B cell (primary cell): ENCODE measurements around the gene CTBP2. TPM values are rescaled to one million over a fixed set of nuclear protein-coding genes. Genes with fewer than 3 reads are reported as not detected.
A peak's percentile ranks its signal among the peaks of the same experiment; 100 is the strongest.

Experiments used
- ATAC-seq: fragments of 200-7000 bp; cut with Tn5 transposase; one replicate; pipeline ENCODE4 v1.10.0; 2021; ENCODE audit warnings: low read depth, mild to moderate bottlenecking, moderate number of reproducible peaks, moderate library complexity
- CTCF ChIA-PET: fragments of 350-600 bp; sonication (Branson Sonifier 250); formaldehyde crosslinking; loops from one replicate; lab custom pipeline; 2021; ENCODE audit warnings: antibody characterized with exemption, inconsistent platforms; lab: Charles Lee
- POLR2A ChIA-PET: fragments of 350-600 bp; sonication (Branson Sonifier 250); formaldehyde crosslinking; loops from one replicate; lab custom pipeline; 2021; ENCODE audit warnings: antibody characterized with exemption; lab: Charles Lee
- DNase-seq: peaks from one replicate; pipeline ENCODE4 v3.0.0; 2013
- H2AFZ ChIP-seq: 2 replicates; pipeline ENCODE4 v1.6.1; 2012; ENCODE audit warnings: mild to moderate bottlenecking, low read depth, low read length; ENCODE audit not compliant: insufficient read depth, poor library complexity, severe bottlenecking
- H3K27ac ChIP-seq, 2 donors: 1 replicate in 1 of 2; 2 replicates in 1 of 2; pipeline ENCODE4 v1.5.1; 2012 to 2013; ENCODE audit warnings: low read length in 2 of 2, mild to moderate bottlenecking in 2 of 2, moderate library complexity in 1 of 2
- H3K27me3 ChIP-seq, 4 experiments: fragments of 200-600 bp in 1 of 4; sonication (generic) in 1 of 4; replicated peaks in 1 of 4; 1 replicate in 2 of 4; 2 replicates in 2 of 4; pipeline versions ENCODE4 v1.6.1 to v1.7.0; 2013 to 2016; ENCODE audit warnings: low read length in 3 of 4, mild to moderate bottlenecking in 2 of 4, mixed read lengths in 1 of 4, moderate library complexity in 1 of 4; ENCODE audit not compliant: insufficient read depth in 4 of 4, control insufficient read depth in 3 of 4; ENCODE audit errors: control extremely low read depth in 1 of 4
- H3K36me3 ChIP-seq, 2 experiments: replicated peaks in 1 of 2; 1 replicate in 1 of 2; 2 replicates in 1 of 2; pipeline versions ENCODE4 v1.6.1 to v1.7.1; 2013; ENCODE audit warnings: low read length in 1 of 2; ENCODE audit not compliant: insufficient read depth in 2 of 2, control insufficient read depth in 1 of 2; ENCODE audit errors: control extremely low read depth in 1 of 2, extremely low read depth in 1 of 2
- H3K4me1 ChIP-seq, 2 donors: fragments of 200-600 bp in 1 of 2; sonication (generic) in 1 of 2; 1 replicate in 1 of 2; 2 replicates in 1 of 2; pipeline versions ENCODE4 v1.5.1 to v1.6.1; 2013 to 2017; ENCODE audit warnings: low read length in 2 of 2; ENCODE audit not compliant: control insufficient read depth in 2 of 2, insufficient read depth in 2 of 2
- H3K4me2 ChIP-seq: replicated peaks from 2 replicates; pipeline ENCODE3; 2012; ENCODE audit warnings: mild to moderate bottlenecking, low read depth, low read length; ENCODE audit not compliant: poor library complexity, severe bottlenecking
- H3K4me3 ChIP-seq, 5 experiments: fragments of 200-600 bp in 1 of 5; sonication (generic) in 1 of 5; 1 replicate in 3 of 5; 2 replicates in 2 of 5; pipeline versions ENCODE4 v1.5.1 to v1.7.0; 2011 to 2016; ENCODE audit warnings: low read length in 4 of 5, mild to moderate bottlenecking in 4 of 5, low read depth in 2 of 5, control low read depth in 1 of 5, moderate library complexity in 1 of 5; ENCODE audit not compliant: insufficient read depth in 1 of 5; ENCODE audit errors: control extremely low read depth in 1 of 5, extremely low read depth in 1 of 5
- H3K79me2 ChIP-seq: fragments of 200-600 bp; sonication (generic); one replicate; pipeline ENCODE4 v1.6.0; 2016; ENCODE audit warnings: low read length; ENCODE audit not compliant: control insufficient read depth, insufficient read depth
- H3K9ac ChIP-seq: fragments of 200-600 bp; sonication (generic); 2 replicates; pipeline ENCODE4 v1.6.1; 2017; ENCODE audit warnings: mild to moderate bottlenecking, low read length, moderate library complexity
- H3K9me3 ChIP-seq, 3 donors: one replicate each; pipeline versions ENCODE4 v1.6.1 to v1.7.1; 2013; ENCODE audit warnings: low read length in 2 of 3; ENCODE audit not compliant: control insufficient read depth in 2 of 3, insufficient read depth in 1 of 3; ENCODE audit errors: control extremely low read depth in 1 of 3
- H4K20me1 ChIP-seq: 2 replicates; pipeline ENCODE4 v1.6.0; 2012; ENCODE audit warnings: mild to moderate bottlenecking, low read length; ENCODE audit not compliant: insufficient read depth, control insufficient read depth, poor library complexity, severe bottlenecking
- H3K27ac Mint-ChIP-seq: one replicate; pipeline ENCODE4 v1.8.0; 2021; ENCODE audit warnings: mixed read lengths
- H3K27me3 Mint-ChIP-seq: one replicate; pipeline ENCODE4 v1.8.0; 2021; ENCODE audit warnings: mixed read lengths
- H3K4me1 Mint-ChIP-seq: one replicate; pipeline ENCODE4 v1.8.0; 2021; ENCODE audit warnings: mixed read lengths
- H3K4me3 Mint-ChIP-seq: one replicate; pipeline ENCODE4 v1.8.0; 2021; ENCODE audit warnings: mixed read lengths
- H3K9me3 Mint-ChIP-seq: one replicate; pipeline ENCODE4 v1.8.0; 2022; ENCODE audit warnings: mixed read lengths; ENCODE audit not compliant: insufficient read depth
- EZH2 ChIP-seq: IDR thresholded peaks from 2 replicates; pipeline ENCODE4 v1.6.1; 2012; ENCODE audit warnings: borderline replicate concordance, low read depth, mild to moderate bottlenecking, moderate library complexity, low read length; ENCODE audit not compliant: insufficient read depth, poor library complexity, severe bottlenecking
- WGBS: methylation state at CpG from one replicate; pipeline ENCODE4 v1.1.5; 2013; ENCODE audit warnings: missing lambda C conversion rate; ENCODE audit not compliant: insufficient coverage; 5-methylcytosine and 5-hydroxymethylcytosine counted together
- intact Hi-C: fragments of 100-400 bp; cut with micrococcal nuclease; formaldehyde crosslinking; loops from one replicate; pipeline ENCODE4 v1.10.0; 2022
- polyA plus RNA-seq: library from polyadenylated mRNA; depleted of rRNA; stranded (reverse); fragments of >200 nt; gene quantifications from 2 replicates; pipeline ENCODE4 v1.2.3, GENCODE V29; 2012
- total RNA-seq, 2 donors: library from RNA; stranded (reverse); fragments of 120-200 nt in 1 of 2; gene quantifications; 1 replicate in 1 of 2; 2 replicates in 1 of 2; pipeline versions ENCODE4 v1.2.3 to v1.2.4, GENCODE V29; 2013 to 2022
- TF ChIP-seq, protein P1 (sequence below): fragments of 200-600 bp; IDR thresholded peaks from one replicate; pipeline ENCODE4 v1.8.0; 2022; ENCODE audit warnings: antibody characterized with exemption, mild to moderate bottlenecking

CTBP2 gene
- total and polyA plus RNA-seq, 2 donors (not counting 1 experiment from before 2014, with no cell fraction given), result 0.39 to 0.85 TPM

- WGBS, result 66% methylated on average over 10 of the region's 18 CpGs
- no peaks in the 10 kb centered on the region for H3K79me2 ChIP-seq
- no peaks in the 10 kb centered on the region for H4K20me1 ChIP-seq
- H3K27me3 ChIP-seq, result peaks cover 0 to 78% (median 43%) of the 10 kb centered on the region in 4 experiments
- no peaks in the 10 kb centered on the region for H3K36me3 ChIP-seq
- ChIA-PET POLR2A (no interaction called here), CTCF (interaction anchor here (1.9 kb wide), 1 partner anchor 14 kb away, joined by 8 read pairs; no protein-coding TSS in a partner anchor)
- intact Hi-C loops, result no loop called here
- Mint-ChIP-seq H3K27ac (no peak overlapping the region), H3K27me3 (peaks cover 61% of the 10 kb centered on the region), H3K9me3 (peaks cover 8% of the 10 kb centered on the region), H3K4me3 (peak overlapping the region; percentile 30), H3K4me1 (peaks cover 45% of the 10 kb centered on the region)
- peaks cover 53 to 59% of the 10 kb centered on the region in 2 donors for H3K4me1 ChIP-seq
- no peak for TF ChIP-seq EZH2
- TF ChIP-seq, protein P1, sequence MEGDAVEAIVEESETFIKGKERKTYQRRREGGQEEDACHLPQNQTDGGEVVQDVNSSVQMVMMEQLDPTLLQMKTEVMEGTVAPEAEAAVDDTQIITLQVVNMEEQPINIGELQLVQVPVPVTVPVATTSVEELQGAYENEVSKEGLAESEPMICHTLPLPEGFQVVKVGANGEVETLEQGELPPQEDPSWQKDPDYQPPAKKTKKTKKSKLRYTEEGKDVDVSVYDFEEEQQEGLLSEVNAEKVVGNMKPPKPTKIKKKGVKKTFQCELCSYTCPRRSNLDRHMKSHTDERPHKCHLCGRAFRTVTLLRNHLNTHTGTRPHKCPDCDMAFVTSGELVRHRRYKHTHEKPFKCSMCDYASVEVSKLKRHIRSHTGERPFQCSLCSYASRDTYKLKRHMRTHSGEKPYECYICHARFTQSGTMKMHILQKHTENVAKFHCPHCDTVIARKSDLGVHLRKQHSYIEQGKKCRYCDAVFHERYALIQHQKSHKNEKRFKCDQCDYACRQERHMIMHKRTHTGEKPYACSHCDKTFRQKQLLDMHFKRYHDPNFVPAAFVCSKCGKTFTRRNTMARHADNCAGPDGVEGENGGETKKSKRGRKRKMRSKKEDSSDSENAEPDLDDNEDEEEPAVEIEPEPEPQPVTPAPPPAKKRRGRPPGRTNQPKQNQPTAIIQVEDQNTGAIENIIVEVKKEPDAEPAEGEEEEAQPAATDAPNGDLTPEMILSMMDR, result no peak
- no peak overlapping the region for H3K9ac ChIP-seq
- H3K27ac ChIP-seq, result no peak overlapping the region
- no peak overlapping the region for H3K4me3 ChIP-seq
- ATAC-seq, result no peak
- H2AFZ ChIP-seq, result no peak overlapping the region
- peak overlapping the region; percentile 45 for H3K4me2 ChIP-seq
- H3K9me3 ChIP-seq, result peaks cover 0 to 79% (median 14%) of the 10 kb centered on the region in 3 donors
- DNase-seq, result no peak
Measured at GRCh38 chr10:125062227-125062913, 98.0 kb downstream of the CTBP2 start.

DNA sequence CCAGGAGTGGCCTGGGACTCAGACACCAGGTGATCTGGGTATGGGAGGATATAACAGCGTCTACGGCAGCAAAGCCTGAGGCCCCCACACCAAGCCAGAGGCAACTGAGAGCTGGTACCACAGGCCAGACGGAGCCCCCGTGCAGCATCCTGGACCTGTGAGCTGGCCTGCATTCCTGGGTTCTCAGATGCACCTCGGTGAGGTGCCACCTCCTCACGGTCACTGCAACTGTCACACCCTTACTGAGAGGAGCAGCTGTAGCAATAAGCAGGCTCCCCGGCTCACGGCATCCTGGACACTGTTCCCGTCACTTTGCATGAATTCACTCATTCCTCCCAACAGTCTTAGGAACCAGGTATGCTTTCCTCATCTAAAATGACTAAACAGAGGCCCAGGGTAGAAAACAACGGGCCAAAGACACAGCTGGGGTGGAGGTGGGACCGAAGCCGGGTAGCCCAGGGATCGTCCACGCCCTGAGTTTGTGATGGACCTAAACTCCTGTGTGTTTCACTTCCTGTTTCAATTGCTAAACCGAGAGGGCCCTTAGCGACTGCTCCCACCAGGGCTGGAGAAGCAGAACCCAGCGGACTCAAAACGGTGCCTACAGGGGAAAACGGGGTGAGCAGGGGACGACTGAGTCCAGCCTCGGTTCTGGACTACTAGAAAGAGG, 98.7 kb downstream of the CTBP2 start:
- Mint-ChIP-seq H3K9me3 (peaks cover 8% of the 10 kb centered on the region), H3K27ac (no peak overlapping the region), H3K4me3 (no peak overlapping the region), H3K4me1 (peaks cover 48% of the 10 kb centered on the region), H3K27me3 (peaks cover 61% of the 10 kb centered on the region)
- no peak overlapping the region for H3K27ac ChIP-seq
- H4K20me1 ChIP-seq, result no peaks in the 10 kb centered on the region
- H3K4me2 ChIP-seq, result peak overlapping the region; percentile 45
- ChIA-PET CTCF (interaction anchor here (1.0 kb wide), 1 partner anchor 13 kb away, joined by 3 read pairs; no protein-coding TSS in a partner anchor), POLR2A (no interaction called here)
- H3K9ac ChIP-seq, result peak overlapping the region; percentile 14
- no peak overlapping the region for H2AFZ ChIP-seq
- no peak overlapping the region for H3K4me3 ChIP-seq
- ATAC-seq, result no peak
- H3K9me3 ChIP-seq, result peaks cover 0 to 80% (median 14%) of the 10 kb centered on the region in 3 donors
- intact Hi-C loops, result no loop called here
- peaks cover 0 to 82% (median 46%) of the 10 kb centered on the region in 4 experiments for H3K27me3 ChIP-seq
- no peaks in the 10 kb centered on the region for H3K36me3 ChIP-seq
- no peak for TF ChIP-seq EZH2
- TF ChIP-seq, protein P1, result no peak
- WGBS, result 30% methylated on average over 20 of the region's 21 CpGs
- H3K79me2 ChIP-seq, result no peaks in the 10 kb centered on the region
- peaks cover 56 to 62% of the 10 kb centered on the region in 2 donors for H3K4me1 ChIP-seq
- DNase-seq, result peak; percentile 20
